GM23248 (cell line): ENCODE measurements around the gene BTBD7. TPM values are rescaled to one million over a fixed set of nuclear protein-coding genes. Genes with fewer than 3 reads are reported as not detected.

Source experiments
- DNase-seq: peaks from one replicate; pipeline ENCODE4 v3.0.0-alpha.2; 2015
- H2AFZ ChIP-seq: fragments of 200-600 bp; sonication (generic); 2 replicates; pipeline ENCODE4 v1.6.1; 2016; ENCODE audit warnings: antibody characterized with exemption
- H3F3A ChIP-seq: fragments of 200-600 bp; sonication (generic); 2 replicates; pipeline ENCODE4 v1.6.1; 2016; ENCODE audit warnings: mild to moderate bottlenecking, antibody characterized with exemption, mixed run types; ENCODE audit not compliant: insufficient read depth
- H3K27ac ChIP-seq: fragments of 200-600 bp; sonication (generic); 2 replicates; pipeline ENCODE4 v1.5.1; 2016; ENCODE audit warnings: mild to moderate bottlenecking
- H3K27me3 ChIP-seq: fragments of 200-600 bp; sonication (generic); replicated peaks from 2 replicates; pipeline ENCODE4 v1.6.1; 2016; ENCODE audit warnings: mild to moderate bottlenecking; ENCODE audit not compliant: insufficient read depth
- H3K36me3 ChIP-seq: fragments of 200-600 bp; sonication (generic); 2 replicates; pipeline ENCODE4 v1.6.1; 2016; ENCODE audit warnings: low read depth, mild to moderate bottlenecking
- H3K4me1 ChIP-seq: fragments of 200-600 bp; sonication (generic); 2 replicates; pipeline ENCODE4 v1.6.1; 2016; ENCODE audit warnings: mild to moderate bottlenecking; ENCODE audit not compliant: insufficient read depth
- H3K4me2 ChIP-seq: fragments of 200-600 bp; sonication (generic); one replicate; pipeline ENCODE4 v1.6.1; 2016; ENCODE audit warnings: mild to moderate bottlenecking; ENCODE audit not compliant: unreplicated experiment
- H3K4me3 ChIP-seq: fragments of 200-600 bp; sonication (generic); 2 replicates; pipeline ENCODE4 v1.5.1; 2016; ENCODE audit warnings: mild to moderate bottlenecking
- H3K79me2 ChIP-seq: fragments of 200-600 bp; sonication (generic); 2 replicates; pipeline ENCODE4 v1.6.1; 2016; ENCODE audit warnings: mild to moderate bottlenecking; ENCODE audit not compliant: insufficient read depth
- H3K9ac ChIP-seq: fragments of 200-600 bp; sonication (generic); 2 replicates; pipeline ENCODE4 v1.6.1; 2016; ENCODE audit warnings: mild to moderate bottlenecking
- H3K9me2 ChIP-seq: fragments of 200-600 bp; sonication (generic); 2 replicates; pipeline ENCODE4 v1.6.1; 2016; ENCODE audit warnings: mixed run types, mild to moderate bottlenecking, moderate library complexity; ENCODE audit not compliant: insufficient read depth
- H3K9me3 ChIP-seq: fragments of 200-600 bp; sonication (generic); one replicate; pipeline ENCODE4 v1.6.1; 2017; ENCODE audit warnings: low read depth
- H4K20me1 ChIP-seq: fragments of 200-600 bp; sonication (generic); 2 replicates; pipeline ENCODE4 v1.6.0; 2016; ENCODE audit not compliant: insufficient read depth
- EZH2 ChIP-seq: fragments of 200-600 bp; sonication (generic); IDR thresholded peaks from 2 replicates; pipeline ENCODE4 v1.6.1; 2018; ENCODE audit warnings: antibody characterized with exemption, mild to moderate bottlenecking; ENCODE audit not compliant: insufficient read depth, poor library complexity, severe bottlenecking
- EZH2phosphoT487 ChIP-seq: fragments of 200-600 bp; sonication (generic); IDR thresholded peaks from 2 replicates; pipeline ENCODE4 v1.6.1; 2018; ENCODE audit warnings: antibody characterized with exemption, moderate library complexity, mild to moderate bottlenecking, low read depth; ENCODE audit not compliant: insufficient read depth
- WGBS, 2 experiments: methylation state at CpG; one replicate each; pipeline ENCODE4 v1.1.6; 2015 to 2017; ENCODE audit warnings: low lambda C conversion rate in 2 of 2, low coverage in 1 of 2; ENCODE audit errors: missing lambda C conversion rate in 2 of 2; 5-methylcytosine and 5-hydroxymethylcytosine counted together
- in situ Hi-C: fragments of 300-500 bp; cut with MboI; formaldehyde crosslinking; loops from 2 replicates; pipeline ENCODE4 v1.15.0; 2020
- polyA plus RNA-seq: library from polyadenylated mRNA; unstranded; fragments of >200 nt; fragmentation: Nextera tagmentation; extraction: Ambion mirVana; gene quantifications from 2 replicates; pipeline ENCODE4 v1.2.1, GENCODE V29; 2016
- total RNA-seq: library from RNA; depleted of rRNA; stranded (reverse); fragments of >200 nt; shearing (Covaris generic); gene quantifications from 2 replicates; pipeline ENCODE4 v1.2.3, GENCODE V29; 2014; rRNA removed

The BTBD7 gene
- total and polyA plus RNA-seq, 2 experiments from 2014 or later = 14.3 to 18.2 TPM

DNA sequence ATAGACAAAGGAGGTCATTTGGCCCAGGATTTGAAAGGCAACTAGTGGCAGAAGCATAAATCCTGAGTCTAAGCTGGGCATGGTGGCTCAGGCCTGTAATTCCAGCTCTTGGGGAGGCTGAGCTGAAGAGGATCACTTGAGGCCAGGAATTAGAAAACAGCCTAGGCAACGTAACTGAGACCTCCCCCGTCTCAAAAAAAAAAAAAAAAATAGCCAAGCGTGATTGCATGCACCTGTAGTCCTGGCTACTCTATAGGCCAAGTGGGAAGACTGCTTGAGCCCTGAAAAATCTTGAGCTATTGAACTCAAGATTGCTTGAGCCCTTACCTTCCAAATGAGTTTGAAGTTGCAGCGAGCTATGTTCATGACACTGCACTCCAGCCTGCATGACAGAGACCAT, 133.8 kb downstream of the BTBD7 start:
- whole genome bisulfite sequencing, 2 experiments = 94 to 100% methylated on average over 4 of the region's 4 CpGs
- Histone ChIP-seq H3K9me2 (no peaks in the 10 kb centered on the region), H3K4me1 (no peaks in the 10 kb centered on the region), H3K4me3 (no peak overlapping the region), H3K4me2 (no peak overlapping the region), H4K20me1 (no peaks in the 10 kb centered on the region), H3K36me3 (no peaks in the 10 kb centered on the region), H3K27me3 (no peaks in the 10 kb centered on the region), H3K9me3 (no peaks in the 10 kb centered on the region), H3K79me2 (peaks cover 17% of the 10 kb centered on the region), H3K27ac (no peak overlapping the region), H2AFZ (no peak overlapping the region), H3F3A (0 out of 2 replicates have a peak, but pooled peaks cover 5% of the 10 kb centered on the region), H3K9ac (no peak overlapping the region)
- no peak for TF ChIP-seq EZH2
- no peak for TF ChIP-seq EZH2phosphoT487
- no peak for DNase-seq
- in situ Hi-C loops = no loop called here

DNA sequence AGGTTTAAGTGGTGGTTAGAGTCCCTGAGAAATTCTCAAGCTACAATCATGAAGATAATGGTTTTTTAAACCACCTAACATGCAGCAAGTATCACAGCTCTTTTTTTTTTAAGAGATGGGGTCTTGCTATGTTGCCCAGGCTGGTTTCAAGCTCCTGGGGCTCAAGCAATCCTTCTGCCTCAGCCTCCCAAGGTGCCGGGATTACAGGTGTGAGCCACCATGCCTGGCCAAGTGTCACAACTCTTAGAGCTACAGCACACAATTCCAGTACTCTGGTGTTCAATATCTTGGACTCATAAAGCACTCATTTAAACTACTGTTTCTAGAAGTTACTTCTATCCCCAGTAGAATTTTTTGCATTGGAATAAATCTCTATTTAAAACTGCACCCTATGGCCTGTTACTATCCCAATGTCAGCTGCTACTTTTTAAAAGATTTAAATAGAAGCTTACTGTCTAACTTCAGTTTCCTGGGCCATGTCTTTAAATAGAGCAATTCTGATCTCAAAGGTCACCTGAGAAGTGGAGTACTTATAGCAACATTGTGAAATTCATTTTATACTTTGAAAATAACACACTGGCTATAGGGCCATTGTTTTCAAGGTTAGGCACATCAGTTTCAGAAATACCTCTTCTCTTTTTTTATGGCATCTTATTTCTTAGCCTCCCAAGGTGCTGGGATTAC, 137.4 kb downstream of the BTBD7 start:
- no peaks in the 10 kb centered on the region for H3F3A ChIP-seq
- in situ Hi-C loops = no loop called here
- no peak overlapping the region for H3K4me3 ChIP-seq
- 58 to 71% methylated on average over 1 of the region's 1 CpG for WGBS, 2 experiments
- H2AFZ ChIP-seq = no peak overlapping the region
- H3K4me1 ChIP-seq = no peaks in the 10 kb centered on the region
- H3K9ac ChIP-seq = no peak overlapping the region
- H3K27me3 ChIP-seq = no peaks in the 10 kb centered on the region
- no peak for TF ChIP-seq EZH2phosphoT487
- no peak for TF ChIP-seq EZH2
- no peaks in the 10 kb centered on the region for H3K9me2 ChIP-seq
- no peaks in the 10 kb centered on the region; the same call in 1 of the 2 replicates for H3K79me2 ChIP-seq
- no peak overlapping the region for H3K27ac ChIP-seq
- H4K20me1 ChIP-seq = no peaks in the 10 kb centered on the region
- H3K36me3 ChIP-seq = no peaks in the 10 kb centered on the region
- DNase-seq = no peak
- no peak overlapping the region for H3K4me2 ChIP-seq
- no peaks in the 10 kb centered on the region for H3K9me3 ChIP-seq

Other genes starting within 250 kb of the BTBD7 start
- 33.3 and 35.0 TPM in 2 replicates for gene ITPK1, start 217.1 kb downstream of the BTBD7 start, total RNA-seq
- gene ITPK1, start 217.1 kb downstream of the BTBD7 start, polyA plus RNA-seq = 18.7 and 19.4 TPM in 2 replicates
- gene MOAP1, start 148.1 kb downstream of the BTBD7 start, total RNA-seq = 17.5 and 18.3 TPM in 2 replicates
- 9.8 and 11.8 TPM in 2 replicates for gene MOAP1, start 148.1 kb downstream of the BTBD7 start, polyA plus RNA-seq
- gene LYSET, start 147.7 kb downstream of the BTBD7 start, total RNA-seq = 6.2 and 7.7 TPM in 2 replicates
- gene LYSET, start 147.7 kb downstream of the BTBD7 start, polyA plus RNA-seq = 18.5 and 18.7 TPM in 2 replicates
- gene GON7, start 126.0 kb downstream of the BTBD7 start, total RNA-seq = 13.2 and 16.5 TPM in 2 replicates
- 18.3 and 19.0 TPM in 2 replicates for gene GON7, start 126.0 kb downstream of the BTBD7 start, polyA plus RNA-seq
- 28.7 and 42.9 TPM in 2 replicates for gene UBR7, start 125.8 kb downstream of the BTBD7 start, total RNA-seq
- gene UBR7, start 125.8 kb downstream of the BTBD7 start, polyA plus RNA-seq = 23.8 and 24.0 TPM in 2 replicates
- not detected in 2 replicates for gene COX8C, start 14.1 kb upstream of the BTBD7 start, total RNA-seq
- not detected in 2 replicates for gene COX8C, start 14.1 kb upstream of the BTBD7 start, polyA plus RNA-seq
- gene UNC79, start 97.9 kb upstream of the BTBD7 start, total RNA-seq = not detected in 2 replicates
- gene UNC79, start 97.9 kb upstream of the BTBD7 start, polyA plus RNA-seq = 0.04 TPM in 2 replicates